ENCODE results near the gene DHRS7B.

Gene DHRS7B

GRCh38 chr17:21160401-21160800 lies 33.6 kb downstream of the DHRS7B start:
- Histone ChIP-seq H3K36me3 (ENCODE audit: insufficient read depth) (no peaks in the 10 kb centered on the region), H3K27ac (no peak overlapping the region), H3K9ac (no peak overlapping the region), H2AFZ (ENCODE audit: low read depth) (no peak overlapping the region), H3K4me2 (no peak overlapping the region), H4K20me1 (ENCODE audit: insufficient read depth) (no peaks in the 10 kb centered on the region), H3K4me1 (ENCODE audit: low read depth, poor library complexity, severe bottlenecking) (no peaks in the 10 kb centered on the region), H3K27me3 (ENCODE audit: insufficient read depth, low read depth) (no peaks in the 10 kb centered on the region), H3K4me3 (IDR thresholded peaks at IDR 0.05; ENCODE audit: insufficient read depth, low read depth, low read length) (no peak overlapping the region), H3K79me2 (ENCODE audit: insufficient read depth, low read depth) (no peaks in the 10 kb centered on the region)
- TF ChIP-seq, protein P1, sequence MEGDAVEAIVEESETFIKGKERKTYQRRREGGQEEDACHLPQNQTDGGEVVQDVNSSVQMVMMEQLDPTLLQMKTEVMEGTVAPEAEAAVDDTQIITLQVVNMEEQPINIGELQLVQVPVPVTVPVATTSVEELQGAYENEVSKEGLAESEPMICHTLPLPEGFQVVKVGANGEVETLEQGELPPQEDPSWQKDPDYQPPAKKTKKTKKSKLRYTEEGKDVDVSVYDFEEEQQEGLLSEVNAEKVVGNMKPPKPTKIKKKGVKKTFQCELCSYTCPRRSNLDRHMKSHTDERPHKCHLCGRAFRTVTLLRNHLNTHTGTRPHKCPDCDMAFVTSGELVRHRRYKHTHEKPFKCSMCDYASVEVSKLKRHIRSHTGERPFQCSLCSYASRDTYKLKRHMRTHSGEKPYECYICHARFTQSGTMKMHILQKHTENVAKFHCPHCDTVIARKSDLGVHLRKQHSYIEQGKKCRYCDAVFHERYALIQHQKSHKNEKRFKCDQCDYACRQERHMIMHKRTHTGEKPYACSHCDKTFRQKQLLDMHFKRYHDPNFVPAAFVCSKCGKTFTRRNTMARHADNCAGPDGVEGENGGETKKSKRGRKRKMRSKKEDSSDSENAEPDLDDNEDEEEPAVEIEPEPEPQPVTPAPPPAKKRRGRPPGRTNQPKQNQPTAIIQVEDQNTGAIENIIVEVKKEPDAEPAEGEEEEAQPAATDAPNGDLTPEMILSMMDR (conservative IDR thresholded peaks at IDR 0.05; ENCODE audit: low read depth, low read length): no peak

DNA sequence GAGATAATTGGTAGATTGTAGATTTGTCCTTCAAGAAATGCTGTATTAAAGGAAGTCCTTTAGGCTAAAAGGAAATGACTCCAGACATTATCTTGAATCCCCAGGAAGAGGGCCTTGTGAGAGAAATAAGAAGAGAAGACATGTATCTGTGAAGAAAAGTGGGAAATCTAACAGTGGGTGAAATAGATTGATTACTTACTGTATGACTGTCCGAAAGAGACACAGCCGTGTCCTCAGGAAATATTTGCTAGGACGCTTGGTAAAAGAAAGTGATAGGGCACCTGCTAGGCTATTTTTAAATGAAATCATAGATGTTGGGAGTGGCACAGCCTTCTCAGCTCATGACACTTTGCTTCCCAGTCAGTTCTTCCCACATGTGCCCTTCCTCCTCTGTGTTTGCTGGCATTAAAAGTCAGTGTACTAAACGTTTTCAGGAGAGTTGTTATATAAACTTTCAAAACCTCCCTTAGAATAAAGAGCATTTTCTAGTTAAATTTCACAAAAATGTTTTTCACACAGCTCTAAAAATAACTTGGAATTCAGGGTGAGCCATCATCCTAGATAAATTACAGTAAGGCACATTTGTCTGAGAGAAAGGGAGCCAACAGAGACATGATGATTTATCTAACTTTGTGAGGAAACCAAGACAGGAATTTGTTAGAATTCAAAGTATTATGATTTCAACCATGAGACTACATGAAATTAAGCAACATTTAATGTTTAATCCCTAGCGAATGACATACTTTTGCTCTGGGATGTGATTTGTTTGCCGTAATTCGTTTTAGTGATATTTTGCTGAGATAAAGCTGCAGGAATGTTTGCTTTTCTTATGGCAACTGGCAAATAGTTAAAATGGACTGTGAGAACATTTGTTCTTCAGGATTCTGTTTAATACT lies 35.0 kb downstream of the DHRS7B start:
- Histone ChIP-seq H3K79me2 (ENCODE audit: insufficient read depth, low read depth) (no peaks in the 10 kb centered on the region), H3K4me3 (IDR thresholded peaks at IDR 0.05; ENCODE audit: insufficient read depth, low read depth, low read length) (no peak overlapping the region), H2AFZ (ENCODE audit: low read depth) (no peak overlapping the region), H3K27ac (no peak overlapping the region), H3K4me2 (no peak overlapping the region), H3K27me3 (ENCODE audit: insufficient read depth, low read depth) (no peaks in the 10 kb centered on the region), H3K9ac (no peak overlapping the region), H3K36me3 (ENCODE audit: insufficient read depth) (no peaks in the 10 kb centered on the region), H3K4me1 (ENCODE audit: low read depth, poor library complexity, severe bottlenecking) (no peaks in the 10 kb centered on the region), H4K20me1 (ENCODE audit: insufficient read depth) (no peaks in the 10 kb centered on the region)
- TF ChIP-seq, protein P1 (conservative IDR thresholded peaks at IDR 0.05; ENCODE audit: low read depth, low read length): no peak

GRCh38 chr17:21162394-21162775 lies 35.6 kb downstream of the DHRS7B start:
- Histone ChIP-seq H3K4me1 (ENCODE audit: low read depth, poor library complexity, severe bottlenecking) (no peaks in the 10 kb centered on the region), H3K36me3 (ENCODE audit: insufficient read depth) (no peaks in the 10 kb centered on the region), H3K4me2 (no peak overlapping the region), H3K79me2 (ENCODE audit: insufficient read depth, low read depth) (no peaks in the 10 kb centered on the region), H3K27ac (no peak overlapping the region), H3K4me3 (IDR thresholded peaks at IDR 0.05; ENCODE audit: insufficient read depth, low read depth, low read length) (no peak overlapping the region), H3K27me3 (ENCODE audit: insufficient read depth, low read depth) (no peaks in the 10 kb centered on the region), H3K9ac (no peak overlapping the region), H4K20me1 (ENCODE audit: insufficient read depth) (no peaks in the 10 kb centered on the region), H2AFZ (ENCODE audit: low read depth) (no peak overlapping the region)
- TF ChIP-seq, protein P1 (conservative IDR thresholded peaks at IDR 0.05; ENCODE audit: low read depth, low read length): no peak

DNA sequence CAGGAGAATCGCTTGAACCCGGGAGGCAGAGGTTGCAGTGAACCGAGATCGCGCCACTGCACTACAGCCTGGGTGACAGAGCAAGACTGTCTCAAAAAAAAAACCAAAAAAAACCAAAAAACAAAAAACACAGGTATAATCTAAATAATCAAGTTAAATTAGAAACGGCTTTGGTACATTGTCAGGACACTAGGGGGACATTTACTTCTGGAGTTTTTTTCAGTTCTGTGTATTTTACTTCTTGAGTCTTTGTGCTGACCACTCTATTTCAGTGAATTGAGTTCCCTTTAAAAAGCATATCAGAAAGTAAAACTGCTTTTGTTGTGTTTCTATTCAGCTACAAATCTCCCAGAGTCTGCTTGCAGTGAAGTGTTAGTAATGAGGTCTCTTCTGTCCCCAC lies 36.3 kb downstream of the DHRS7B start:
- no peaks in the 10 kb centered on the region for H3K4me1 ChIP-seq (ENCODE audit: low read depth, poor library complexity, severe bottlenecking)
- no peak overlapping the region for H3K27ac ChIP-seq
- H3K36me3 ChIP-seq (ENCODE audit: insufficient read depth): no peaks in the 10 kb centered on the region
- no peak overlapping the region for H3K9ac ChIP-seq
- H3K27me3 ChIP-seq (ENCODE audit: insufficient read depth, low read depth): no peaks in the 10 kb centered on the region
- H3K79me2 ChIP-seq (ENCODE audit: insufficient read depth, low read depth): no peaks in the 10 kb centered on the region
- H2AFZ ChIP-seq (ENCODE audit: low read depth): no peak overlapping the region
- no peak overlapping the region for H3K4me3 ChIP-seq (IDR thresholded peaks at IDR 0.05; ENCODE audit: insufficient read depth, low read depth, low read length)
- H4K20me1 ChIP-seq (ENCODE audit: insufficient read depth): no peaks in the 10 kb centered on the region
- TF ChIP-seq, protein P1 (conservative IDR thresholded peaks at IDR 0.05; ENCODE audit: low read depth, low read length): no peak
- no peak overlapping the region for H3K4me2 ChIP-seq
